Activated CD8-positive, alpha-beta memory T cell treated with anti-CD3 and anti-CD28 coated beads, Interleukin-2, amount 50 U/mL, for 4 hours (primary cell): ENCODE data around the gene XPR1.

Experiments
- DNase-seq: peaks from one replicate; pipeline ENCODE4 v3.0.0-alpha.2; 2020

The XPR1 gene

DNA sequence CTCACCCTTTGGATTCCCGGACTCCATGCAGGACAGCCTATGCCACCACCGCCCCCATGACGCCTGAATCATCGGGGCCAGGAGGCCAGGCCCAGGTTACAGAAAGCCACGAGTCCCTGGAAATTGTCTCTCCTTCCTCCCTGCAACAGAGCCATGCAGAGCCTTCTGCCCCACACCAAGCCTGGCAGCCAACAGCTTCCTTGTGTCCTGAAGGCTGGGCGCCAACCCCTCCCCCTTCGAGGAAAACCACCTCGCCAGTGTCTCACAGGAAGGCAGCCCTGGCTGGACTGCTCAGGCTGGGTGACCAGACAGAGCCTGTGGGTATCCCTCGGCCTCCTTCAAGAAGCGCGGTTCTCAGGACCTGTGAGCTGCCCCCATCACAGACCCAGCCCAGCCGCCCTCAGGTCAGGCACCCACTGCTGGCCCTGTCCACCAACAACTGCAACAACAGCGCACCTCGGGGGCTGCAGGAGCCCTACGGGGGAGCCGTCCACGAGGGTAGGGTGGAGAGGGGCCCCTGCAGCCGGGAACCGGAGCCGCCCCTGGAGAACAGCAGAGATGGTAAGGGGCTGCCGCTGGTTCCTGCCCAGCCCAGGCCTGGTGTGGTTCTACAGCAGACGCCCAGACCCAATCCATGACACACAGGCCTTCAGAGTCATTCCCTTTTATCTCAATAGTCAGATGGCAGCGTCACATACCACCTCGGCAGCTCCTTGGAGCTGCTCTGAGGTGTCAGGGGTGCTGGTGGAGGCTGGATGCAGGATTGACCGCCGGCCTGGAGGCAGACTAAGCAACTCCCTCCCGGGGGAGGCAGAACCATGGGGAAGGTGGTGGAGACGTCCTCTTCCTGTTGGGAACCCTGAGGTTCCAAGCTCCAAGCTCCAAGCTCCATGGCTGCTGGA is 304.5 kb downstream of the XPR1 start:
- DNase-seq, result no peak

DNA sequence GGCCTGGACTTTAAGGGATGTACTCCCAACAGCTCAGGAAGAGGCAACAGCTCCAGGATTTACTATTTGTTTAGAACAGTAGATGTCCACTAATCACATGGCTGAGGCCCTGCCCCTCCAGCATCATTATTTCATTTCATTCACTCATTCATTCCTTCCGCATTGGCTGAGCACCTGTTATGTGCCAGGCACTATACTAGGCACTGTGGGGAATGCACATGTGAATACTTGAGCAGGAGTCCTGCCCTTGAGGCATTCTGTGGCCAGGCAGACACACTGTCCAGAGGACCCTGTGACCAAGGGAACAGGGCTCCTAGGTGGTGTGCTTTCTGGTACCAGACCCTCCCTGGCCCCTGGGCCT is 305.2 kb downstream of the XPR1 start:
- no peak for DNase-seq

DNA sequence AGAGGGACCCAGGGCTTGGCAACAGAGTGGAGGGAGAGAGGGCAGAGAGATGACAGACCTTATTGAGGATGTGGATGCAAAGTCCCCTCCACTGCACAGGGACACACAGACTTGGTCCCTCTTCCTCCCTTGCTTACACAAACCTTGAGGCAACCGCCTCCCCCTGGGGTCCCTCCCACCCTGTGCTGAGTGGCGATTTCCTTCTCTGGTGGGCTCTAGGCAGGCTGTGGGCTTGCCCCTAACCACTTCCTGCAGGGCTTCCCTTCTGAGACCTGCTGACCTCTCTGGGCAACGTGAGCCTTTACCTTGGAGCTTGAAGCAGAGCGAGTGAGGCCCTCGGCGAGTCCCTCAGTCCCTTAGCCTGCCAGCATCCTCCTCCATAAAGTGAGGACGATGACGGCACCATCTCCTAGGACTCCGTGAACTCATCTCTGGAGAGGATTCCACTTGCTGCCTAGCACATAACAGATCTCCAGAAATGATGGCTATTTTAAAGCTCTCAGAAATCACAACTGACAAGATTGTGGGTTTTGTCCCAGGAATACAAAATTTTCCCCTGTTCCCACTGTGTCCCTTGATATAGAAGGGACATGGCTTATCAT is 305.9 kb downstream of the XPR1 start:
- DNase-seq, result no peak

DNA sequence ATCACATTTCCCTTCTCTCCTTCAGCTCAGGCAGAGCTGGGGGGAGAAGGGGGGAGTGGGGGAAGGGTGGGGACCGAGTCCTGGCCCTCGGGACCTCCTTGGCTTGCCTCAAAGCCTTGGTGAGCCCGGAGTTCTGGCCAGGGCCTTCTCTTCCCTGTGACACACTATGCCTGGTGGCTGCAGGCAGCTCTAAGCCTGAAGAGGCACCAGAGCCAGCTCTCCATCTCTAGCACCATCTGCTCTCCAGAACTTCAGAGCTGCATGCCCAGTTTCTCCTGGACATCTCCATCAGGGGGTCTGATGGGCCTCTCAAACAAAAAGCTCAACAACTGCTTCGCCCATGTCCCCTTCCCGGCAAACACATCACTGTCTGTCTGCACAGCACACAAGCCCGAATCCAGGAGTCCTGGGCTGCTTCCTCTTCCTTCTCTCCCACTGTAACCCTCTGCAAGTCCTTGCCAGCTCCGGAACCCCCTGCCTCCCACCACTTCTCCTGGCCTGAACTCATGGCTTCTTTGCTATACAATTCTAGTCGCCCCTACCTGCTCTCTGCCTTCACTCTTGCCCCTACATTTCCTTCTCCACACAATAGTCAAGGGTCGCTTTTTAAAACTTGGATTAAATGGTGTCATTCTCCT is 307.4 kb downstream of the XPR1 start:
- DNase-seq, result no peak

DNA sequence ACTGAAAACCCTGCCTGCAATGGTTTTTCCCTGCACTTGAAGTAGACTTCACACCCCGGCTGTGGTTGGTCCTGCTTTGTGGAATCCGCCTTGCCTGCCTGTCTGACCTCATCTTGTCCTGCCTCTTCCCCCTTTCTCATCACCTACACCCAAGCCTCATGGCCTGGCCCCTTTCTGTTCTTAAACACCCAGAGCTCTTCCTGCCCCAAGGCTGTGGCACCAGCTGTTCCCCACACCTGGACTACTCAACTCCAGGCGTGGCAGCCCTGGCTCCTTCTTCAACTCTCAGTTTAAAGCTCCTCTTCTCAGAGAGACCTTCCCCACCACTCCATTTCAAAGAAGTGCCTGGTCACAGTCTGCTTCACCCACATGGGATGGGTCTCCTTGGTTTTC is 307.9 kb downstream of the XPR1 start:
- DNase-seq, result no peak
